ENCODE results near the gene LRIG1. TPM values are rescaled to one million over a fixed set of nuclear protein-coding genes. Genes with fewer than 3 reads are reported as not detected.

Gene LRIG1, protein sequence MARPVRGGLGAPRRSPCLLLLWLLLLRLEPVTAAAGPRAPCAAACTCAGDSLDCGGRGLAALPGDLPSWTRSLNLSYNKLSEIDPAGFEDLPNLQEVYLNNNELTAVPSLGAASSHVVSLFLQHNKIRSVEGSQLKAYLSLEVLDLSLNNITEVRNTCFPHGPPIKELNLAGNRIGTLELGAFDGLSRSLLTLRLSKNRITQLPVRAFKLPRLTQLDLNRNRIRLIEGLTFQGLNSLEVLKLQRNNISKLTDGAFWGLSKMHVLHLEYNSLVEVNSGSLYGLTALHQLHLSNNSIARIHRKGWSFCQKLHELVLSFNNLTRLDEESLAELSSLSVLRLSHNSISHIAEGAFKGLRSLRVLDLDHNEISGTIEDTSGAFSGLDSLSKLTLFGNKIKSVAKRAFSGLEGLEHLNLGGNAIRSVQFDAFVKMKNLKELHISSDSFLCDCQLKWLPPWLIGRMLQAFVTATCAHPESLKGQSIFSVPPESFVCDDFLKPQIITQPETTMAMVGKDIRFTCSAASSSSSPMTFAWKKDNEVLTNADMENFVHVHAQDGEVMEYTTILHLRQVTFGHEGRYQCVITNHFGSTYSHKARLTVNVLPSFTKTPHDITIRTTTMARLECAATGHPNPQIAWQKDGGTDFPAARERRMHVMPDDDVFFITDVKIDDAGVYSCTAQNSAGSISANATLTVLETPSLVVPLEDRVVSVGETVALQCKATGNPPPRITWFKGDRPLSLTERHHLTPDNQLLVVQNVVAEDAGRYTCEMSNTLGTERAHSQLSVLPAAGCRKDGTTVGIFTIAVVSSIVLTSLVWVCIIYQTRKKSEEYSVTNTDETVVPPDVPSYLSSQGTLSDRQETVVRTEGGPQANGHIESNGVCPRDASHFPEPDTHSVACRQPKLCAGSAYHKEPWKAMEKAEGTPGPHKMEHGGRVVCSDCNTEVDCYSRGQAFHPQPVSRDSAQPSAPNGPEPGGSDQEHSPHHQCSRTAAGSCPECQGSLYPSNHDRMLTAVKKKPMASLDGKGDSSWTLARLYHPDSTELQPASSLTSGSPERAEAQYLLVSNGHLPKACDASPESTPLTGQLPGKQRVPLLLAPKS
- total RNA-seq = 10 to 100 TPM; 33.8 to 37.1 TPM

DNA sequence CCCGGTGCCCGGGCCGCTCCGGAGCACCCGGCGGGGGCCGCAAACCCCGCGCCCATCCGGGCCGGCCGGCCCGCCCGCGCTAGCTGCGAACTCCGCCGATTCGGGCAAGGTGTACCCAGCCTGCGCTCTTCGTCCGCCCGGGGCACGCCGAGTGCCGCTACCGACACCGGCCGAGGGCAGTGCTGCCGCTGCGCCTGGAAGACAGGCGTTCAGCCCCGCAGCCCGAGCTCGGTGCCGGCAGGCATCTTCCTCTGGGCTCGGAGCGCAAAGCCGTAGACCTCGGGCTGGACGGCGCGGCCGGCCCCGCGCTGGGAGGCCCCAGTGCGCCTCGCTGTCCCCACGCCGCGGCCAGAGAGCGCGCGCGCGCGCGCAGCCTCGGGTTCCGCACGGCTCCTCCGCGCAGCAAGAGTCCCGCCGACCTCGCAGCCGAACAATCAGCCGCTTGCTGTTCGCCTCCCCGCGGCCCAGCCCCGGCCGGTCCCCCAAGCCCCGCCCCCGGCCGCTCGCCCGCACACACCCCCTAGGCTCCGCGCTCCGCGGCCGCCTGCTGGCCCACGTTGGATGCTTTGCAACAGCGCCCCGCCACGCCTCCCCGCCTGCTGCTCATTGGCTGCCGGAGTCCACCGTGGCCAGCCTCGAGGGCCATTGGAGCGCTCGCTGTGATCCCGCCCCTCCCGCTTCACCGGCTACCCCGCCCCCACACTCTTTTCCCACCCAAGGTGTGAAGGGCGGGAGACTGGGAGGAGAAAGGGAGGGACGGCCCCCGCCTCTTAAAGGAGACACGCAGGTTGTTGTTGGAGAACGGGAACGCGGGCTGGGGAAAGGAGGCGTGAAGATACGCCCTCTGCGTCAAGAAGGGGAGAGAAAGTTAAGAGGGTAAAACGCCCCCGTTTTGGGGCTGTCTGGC, at the start of gene LRIG1:
LRIG1 (minus strand) TSS at position 447 of the 907 bp plus-strand sequence. CDS start 615 bp downstream, outside the sequence.
- CTCF ChIA-PET = interaction anchor here (0.9 to 1.0 kb wide), 2 partner anchors 32 to 61 kb away, joined by 3 read pairs; no protein-coding TSS in a partner anchor
- POLR2A ChIA-PET = interaction anchor here (0.6 to 0.9 kb wide), 4 partner anchors 20 to 106 kb away, joined by 3 to 5 read pairs (median 3); no protein-coding TSS in a partner anchor

DNA sequence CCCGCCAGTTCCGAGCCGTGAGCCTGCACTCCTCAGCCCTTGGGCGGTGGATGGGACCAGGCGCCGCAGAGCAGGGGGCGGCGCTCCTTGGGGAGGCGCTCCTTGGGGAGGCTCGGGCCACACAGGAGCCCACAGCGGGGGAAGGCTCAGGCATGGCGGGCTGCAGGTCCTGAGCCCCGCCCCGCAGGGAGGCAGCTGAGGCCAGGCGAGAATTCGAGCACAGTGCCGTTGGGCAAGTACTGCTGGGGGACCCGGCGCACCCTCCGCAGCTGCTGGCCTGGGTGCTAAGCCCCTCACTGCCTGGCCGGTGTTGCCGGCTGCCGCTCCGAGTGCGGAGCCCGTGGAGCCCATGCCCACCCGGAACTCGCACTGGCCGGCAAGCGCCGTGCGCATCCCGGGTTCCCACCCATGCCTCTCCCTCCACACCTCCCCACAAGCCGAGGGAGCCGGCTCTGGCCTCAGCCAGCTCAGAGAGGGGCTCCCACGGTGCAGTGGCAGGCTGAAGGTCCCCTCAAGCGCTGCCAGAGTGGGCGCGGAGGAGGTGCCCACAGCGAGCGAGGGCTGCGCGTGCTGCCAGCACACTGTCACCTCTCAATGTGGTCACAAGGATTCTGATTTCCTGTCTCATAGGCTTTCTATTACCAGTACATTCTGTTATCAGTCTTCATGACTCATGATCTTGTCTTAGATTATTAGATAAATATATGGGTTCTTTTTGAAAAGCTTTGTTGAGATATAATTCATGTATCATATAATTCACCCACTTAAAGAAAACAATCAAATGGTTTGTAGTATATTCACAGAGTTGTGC, 44.0 kb upstream of the LRIG1 start:
- CTCF ChIA-PET = no interaction called here
- POLR2A ChIA-PET = no interaction called here

DNA sequence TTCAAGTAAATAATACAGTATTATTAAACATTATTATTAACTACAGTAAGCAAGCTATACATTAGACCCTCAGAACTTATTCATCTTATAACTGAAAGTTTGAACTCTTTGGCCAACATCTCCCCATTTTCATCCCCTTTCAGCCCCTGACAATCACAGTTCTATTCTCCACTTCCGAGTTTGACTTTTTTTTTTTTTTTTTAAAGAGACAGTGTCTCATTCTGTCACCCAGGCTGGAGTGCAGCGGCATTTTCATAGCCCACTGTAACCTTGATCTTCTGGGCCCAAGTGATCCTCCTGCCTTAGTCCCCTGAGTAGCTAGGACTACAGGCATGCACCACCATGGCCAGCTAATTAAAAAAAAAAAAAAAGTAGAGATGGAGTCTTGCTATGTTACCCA, 41.3 kb upstream of the LRIG1 start:
- CTCF ChIA-PET = no interaction called here
- POLR2A ChIA-PET = no interaction called here

DNA sequence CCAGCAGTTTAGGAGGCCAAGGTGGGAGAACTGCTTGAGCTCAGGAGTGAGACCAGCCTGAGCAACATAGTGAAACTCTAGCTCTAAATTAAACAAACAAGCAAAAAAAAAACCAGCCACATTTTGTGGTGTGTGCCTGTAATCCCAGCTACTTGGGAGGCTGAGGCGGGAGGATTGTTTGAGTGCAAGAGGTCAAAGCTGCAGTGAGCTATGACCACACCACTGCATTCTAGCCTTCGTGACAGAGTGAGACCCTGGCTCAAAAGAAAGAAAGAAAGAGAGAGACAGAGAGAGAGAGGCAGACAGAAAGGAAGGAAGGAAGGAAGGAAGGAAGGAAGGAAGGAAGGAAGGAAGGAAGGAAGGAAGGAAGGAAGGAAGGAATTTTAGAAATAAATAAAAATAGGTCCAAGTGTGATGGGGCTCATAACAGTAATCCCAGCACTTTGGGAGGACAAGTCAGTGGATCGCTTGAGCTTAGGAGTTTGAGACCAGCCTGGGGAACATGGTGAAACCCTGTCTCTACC, 38.7 kb upstream of the LRIG1 start:
- CTCF ChIA-PET = no interaction called here

DNA sequence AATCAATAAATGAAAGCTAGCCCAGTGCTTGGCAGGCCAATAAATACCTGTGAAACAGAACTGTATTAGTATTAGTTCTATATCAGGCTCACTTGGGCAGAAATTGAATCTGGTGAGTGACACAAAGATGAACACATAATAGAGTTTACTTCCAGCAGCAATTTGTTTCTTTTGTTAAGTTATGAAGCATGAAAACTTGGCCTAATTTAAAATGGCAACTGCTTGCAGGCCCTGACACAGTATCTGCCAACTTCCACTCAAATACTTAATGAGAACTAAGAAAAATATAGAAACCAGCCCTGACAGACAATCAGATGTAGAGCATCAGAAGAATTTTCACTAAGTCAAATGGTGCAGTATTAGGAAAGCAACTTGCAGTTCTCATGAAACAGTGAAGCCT, 37.6 kb upstream of the LRIG1 start:
- ChIA-PET POLR2A (no interaction called here), CTCF (no interaction called here)

More for the DNA sequence above, 38.7 kb upstream of the LRIG1 start:
- POLR2A ChIA-PET = no interaction called here

DNA sequence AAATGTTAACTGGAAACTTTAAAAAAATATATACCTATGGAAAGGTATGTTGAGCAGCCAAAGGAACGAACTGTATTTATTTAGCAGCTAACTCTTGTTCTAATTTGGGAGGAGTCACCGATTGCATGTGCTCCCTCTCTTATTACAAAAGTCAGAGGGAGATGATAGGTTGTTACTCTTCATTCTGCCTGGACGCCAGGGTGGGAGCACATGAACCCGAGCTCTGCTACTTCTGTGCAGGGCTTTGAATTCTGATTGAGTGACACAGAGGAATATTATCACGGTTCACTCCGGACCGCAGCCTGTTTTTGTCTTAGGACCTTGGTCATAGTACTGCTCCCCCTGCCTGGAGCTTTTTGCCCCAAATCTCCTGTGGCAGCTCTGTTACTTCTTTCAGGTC, 36.9 kb upstream of the LRIG1 start:
- POLR2A ChIA-PET = no interaction called here
- CTCF ChIA-PET = no interaction called here

DNA sequence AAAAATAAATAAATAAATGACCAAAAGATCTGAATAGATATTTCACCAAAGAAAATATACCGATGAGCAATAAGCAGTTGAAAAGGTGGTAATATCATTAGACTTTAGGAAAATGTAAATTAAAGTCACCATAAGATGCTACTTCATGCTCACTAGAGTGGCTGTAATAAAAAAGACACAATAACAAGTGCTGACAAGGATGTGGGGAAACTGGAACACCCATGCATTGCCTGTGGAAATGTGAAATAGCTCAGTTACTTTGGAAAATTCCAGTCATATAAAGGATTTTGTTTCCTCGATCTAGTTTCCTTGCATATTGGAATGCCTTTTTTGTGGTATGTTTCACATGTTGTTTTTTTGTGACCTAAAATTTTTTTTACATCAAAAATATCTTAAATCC, 36.0 kb upstream of the LRIG1 start:
- POLR2A ChIA-PET = no interaction called here
- CTCF ChIA-PET = no interaction called here

DNA sequence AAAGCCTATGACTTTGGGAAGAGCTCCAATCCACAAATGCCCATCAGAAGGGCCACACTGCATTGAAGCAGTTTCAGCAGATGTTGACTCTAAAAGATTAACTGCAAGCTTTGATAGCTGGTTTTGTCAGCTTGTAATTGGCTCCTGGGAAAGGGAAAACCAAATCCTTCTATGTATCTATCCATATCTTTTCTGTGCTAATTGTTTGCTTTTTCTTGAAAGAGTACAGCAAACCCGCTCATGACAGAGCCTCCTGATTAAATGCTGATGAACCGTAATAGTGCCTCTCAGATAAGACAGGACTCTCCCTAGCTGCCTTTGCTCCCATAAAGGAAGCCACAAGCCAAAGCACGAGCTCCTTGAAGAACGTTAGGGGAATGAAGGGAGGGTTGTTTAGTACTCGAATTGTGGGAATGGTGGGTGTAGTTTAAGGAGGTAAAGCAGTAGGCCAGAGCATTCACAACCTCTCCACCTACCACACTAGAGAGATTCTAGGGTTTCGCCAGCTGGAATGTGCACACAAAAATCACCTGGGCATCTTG, 33.6 kb upstream of the LRIG1 start:
- POLR2A ChIA-PET = no interaction called here
- CTCF ChIA-PET = no interaction called here

DNA sequence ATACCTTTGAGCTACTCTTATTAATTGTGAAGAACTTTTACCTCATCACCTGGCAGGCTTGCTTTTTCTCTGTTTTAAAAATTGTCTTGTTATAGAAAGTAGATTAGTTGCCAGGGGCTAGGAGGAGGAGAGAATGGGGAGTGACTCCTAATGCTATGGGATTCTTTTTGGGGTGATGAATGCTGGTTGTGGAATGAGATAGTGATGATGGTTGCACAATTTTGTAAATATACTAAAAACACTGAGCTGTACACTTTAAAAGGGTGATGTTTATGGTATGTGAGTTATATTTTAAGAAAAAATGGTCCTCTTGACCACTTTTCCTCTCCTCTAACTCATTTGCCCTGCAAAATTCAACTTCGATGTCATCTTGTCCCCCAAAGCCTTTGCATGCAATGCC, 31.8 kb upstream of the LRIG1 start:
- ChIA-PET CTCF (no interaction called here), POLR2A (no interaction called here)

DNA sequence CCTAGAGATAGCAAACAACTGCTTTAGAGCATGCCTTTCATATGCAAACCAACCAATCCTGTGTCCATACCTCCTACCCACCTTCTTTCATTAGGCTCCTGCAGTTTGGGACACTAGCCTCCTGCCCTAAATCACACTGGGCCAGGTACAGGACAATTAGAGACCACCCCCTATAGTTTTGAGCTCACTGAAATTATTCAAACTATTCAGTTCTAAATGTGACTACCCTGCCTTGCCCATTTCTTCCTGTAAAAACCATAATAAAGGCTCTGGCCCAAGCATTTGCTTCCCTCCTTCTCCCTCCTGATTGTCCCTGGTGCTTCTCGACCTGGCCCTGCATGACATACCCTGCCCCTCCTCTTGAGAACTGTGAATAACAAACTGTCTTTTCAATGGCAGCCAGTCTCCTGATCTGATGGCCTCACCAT, 31.4 kb upstream of the LRIG1 start:
- ChIA-PET POLR2A (no interaction called here), CTCF (no interaction called here)

DNA sequence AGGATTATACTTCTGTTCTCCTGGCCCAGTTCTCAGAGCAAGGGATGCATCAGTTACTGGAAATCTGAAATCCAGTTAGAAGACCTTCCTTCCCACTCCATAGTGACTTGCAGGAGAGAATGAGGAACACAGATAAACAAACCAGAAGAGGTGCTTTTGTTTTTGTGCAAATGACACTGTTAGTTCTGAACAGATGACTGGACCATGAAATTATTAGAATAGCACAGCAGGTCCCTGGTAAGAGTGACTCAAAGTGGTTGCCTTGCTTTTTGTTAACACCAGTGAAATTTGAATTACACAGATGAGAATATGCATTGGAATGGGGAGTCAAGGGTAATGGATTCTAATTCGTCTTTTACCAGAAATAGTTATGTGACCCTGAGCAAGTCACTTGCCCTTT, 30.4 kb upstream of the LRIG1 start:
- ChIA-PET CTCF (no interaction called here), POLR2A (no interaction called here)

DNA sequence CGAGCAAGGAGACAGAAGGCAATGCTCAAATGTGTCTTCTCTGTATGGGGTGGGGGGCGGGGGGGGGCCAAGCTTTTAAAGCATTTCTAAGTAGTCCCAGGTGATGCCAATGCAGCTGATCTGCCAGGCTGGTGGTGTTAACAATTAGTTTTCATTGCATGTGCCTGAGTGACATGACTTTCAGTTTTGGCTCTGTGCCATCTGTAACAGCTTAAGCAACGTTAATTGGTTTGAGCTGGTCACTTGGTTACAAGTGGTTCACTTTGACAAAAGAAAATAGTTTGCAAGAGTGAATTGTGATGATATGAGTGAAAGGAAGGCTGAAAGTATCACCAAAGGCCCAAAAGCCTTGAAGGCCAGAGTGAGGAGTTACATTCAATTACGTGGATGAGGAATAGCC, 26.4 kb upstream of the LRIG1 start:
- CTCF ChIA-PET = interaction anchor here (0.9 kb wide), 1 partner anchor 119 kb away, joined by 3 read pairs; no protein-coding TSS in a partner anchor
- POLR2A ChIA-PET = no interaction called here

DNA sequence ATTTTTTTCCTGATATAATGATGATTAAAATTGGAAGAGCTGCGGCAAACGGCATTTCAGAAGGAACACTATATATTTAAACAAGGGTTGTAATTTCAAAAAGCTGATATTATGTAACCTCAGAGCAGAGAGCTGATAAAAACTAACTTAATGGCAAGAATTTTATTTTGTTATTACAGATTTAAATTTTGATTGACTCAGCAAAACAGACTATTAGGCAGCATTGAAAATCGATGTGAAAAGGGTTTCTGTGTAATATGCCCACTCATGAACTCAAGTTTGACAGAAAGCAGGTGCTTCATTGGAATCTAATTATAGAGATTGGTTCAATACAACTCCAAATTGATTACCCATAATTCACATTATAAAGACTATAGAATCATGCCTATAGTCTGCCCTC, 24.9 kb upstream of the LRIG1 start:
- ChIA-PET POLR2A (no interaction called here), CTCF (no interaction called here)

DNA sequence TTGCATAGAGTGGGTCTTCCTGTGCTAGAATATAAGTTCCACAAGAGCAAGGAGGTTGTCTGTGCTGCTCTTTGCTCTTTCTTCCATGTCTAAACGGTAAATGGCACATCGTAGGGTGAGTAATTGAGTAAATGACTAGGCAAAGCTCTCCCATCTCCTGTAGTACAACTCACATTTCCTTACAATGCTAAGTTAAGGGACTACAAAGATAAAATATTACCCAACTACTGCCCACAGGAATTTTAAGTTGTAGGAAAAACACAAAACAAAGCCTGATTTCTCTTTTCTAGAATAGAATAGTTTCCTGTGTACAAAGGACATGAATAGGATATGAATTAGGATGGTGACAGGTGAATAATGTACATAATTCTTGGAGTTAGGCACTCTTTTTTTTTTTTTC, 19.9 kb upstream of the LRIG1 start:
- POLR2A ChIA-PET = interaction anchor here (0.7 kb wide), 1 partner anchor 21 kb away, joined by 3 read pairs; no protein-coding TSS in a partner anchor
- CTCF ChIA-PET = interaction anchor here (0.6 to 1.3 kb wide), 2 partner anchors 8 to 302 kb away, joined by 3 to 5 read pairs; no protein-coding TSS in a partner anchor

DNA sequence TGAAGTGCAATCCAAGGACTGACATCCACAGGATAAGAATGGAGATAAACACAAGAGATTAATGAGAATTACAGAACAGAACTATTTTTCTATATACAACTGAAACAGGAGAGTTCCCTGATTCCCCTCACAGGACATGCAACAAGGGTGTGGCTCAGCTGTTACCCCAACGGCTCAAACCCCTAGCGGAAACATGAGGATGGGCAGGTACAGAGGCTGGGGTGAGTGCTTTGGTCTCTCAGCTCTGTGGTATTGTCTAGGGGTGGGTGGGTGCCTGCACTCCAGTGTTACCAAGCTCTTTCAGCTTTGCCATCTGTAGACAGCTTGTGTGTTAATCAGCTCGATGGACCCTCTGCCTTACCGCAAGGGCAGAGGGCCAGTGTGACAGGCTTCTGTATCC, 17.8 kb upstream of the LRIG1 start:
- ChIA-PET POLR2A (no interaction called here), CTCF (no interaction called here)

DNA sequence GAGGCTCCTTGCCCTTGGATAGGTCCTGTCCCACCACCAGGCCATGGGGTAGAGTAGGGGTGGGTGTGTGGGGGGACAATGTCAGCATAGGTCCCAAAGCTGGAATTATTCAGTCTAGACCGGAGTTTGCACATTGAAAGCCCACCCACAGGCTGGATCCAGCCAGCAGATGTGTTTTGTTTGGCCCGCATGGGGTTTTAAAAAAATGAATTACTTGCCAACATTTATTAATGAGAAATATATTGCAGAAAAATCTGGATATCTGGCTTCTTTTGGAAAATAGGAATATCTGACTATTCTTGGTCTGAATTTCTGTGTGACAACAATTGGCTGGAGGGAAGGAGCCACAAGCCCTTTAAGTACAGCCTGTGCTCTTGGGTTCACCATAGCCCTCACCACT, 17.3 kb upstream of the LRIG1 start:
- POLR2A ChIA-PET = no interaction called here
- CTCF ChIA-PET = no interaction called here

DNA sequence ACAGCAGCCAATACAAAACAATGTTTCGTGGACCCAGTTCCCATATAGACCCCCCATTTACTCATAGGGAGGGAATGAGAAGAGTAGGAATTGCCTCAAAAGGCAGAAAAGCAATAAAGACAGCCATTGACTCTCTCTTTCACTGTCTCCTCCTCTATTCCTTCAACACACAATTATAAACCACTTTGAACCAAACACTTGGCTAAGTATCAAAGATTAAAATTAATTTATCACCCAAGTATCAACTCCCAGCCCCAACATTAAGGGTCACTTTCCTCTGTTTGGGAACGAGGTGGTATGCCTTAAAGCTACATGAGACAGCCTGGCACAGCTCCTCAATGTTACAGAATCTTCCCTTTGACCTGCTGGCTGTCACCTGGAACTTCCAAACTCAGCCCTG, 16.4 kb upstream of the LRIG1 start:
- POLR2A ChIA-PET = no interaction called here
- CTCF ChIA-PET = no interaction called here

DNA sequence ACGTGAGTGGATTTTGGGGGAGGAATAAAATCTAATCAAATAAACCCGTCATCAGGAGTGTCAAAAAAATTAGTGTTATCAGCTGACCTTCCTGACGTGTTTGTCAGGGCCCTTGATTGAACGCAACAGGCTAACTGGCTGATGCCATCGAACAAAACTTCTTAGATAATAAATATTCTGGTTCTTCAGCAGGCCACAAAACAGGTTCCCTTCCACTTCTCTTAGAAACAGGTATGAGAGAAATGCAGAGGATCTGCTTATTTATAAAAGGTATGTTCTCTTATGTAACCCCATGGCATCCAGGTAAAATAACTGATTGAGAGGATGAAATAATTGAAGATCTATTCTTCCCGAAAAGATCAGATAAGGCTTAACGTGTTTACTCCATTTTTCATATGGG, 7.6 kb upstream of the LRIG1 start:
- POLR2A ChIA-PET = no interaction called here
- CTCF ChIA-PET = no interaction called here
